PC-3 (cell line): ENCODE data around the gene HNRNPM.

Source experiments
- EZH2phosphoT487 ChIP-seq: fragments of 300-600 bp; sonication (generic); IDR thresholded peaks from 2 replicates; pipeline ENCODE4 v1.6.1; 2018; ENCODE audit warnings: mild to moderate bottlenecking, antibody characterized with exemption, low read length, borderline replicate concordance
- TF ChIP-seq, protein P1 (sequence below): fragments of 300-600 bp; sonication (generic); conservative IDR thresholded peaks from 2 replicates; pipeline ENCODE4 v1.5.1; 2017; ENCODE audit warnings: antibody characterized with exemption, low read depth, mild to moderate bottlenecking, low read length

DNA sequence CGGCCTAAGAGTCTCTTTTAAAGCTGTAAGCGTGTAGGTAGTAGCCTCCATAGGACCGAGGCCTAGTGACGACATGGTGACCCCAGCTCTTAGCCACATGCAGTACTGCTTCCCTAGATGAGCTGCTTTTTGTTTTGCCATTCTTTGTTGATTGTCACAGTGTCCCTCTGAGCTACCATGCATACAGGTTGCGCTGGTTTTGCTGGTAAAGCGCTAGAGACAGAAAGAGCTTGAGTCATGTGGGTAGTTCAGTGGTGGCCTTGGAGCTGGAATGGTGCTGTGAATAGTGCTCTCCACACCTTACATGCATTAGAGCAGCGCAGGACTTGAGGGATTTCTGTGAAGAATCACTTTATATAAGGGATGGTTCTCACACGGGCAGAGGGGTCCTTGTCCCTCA lies 5.1 kb downstream of the HNRNPM start:
- TF ChIP-seq, protein P1, sequence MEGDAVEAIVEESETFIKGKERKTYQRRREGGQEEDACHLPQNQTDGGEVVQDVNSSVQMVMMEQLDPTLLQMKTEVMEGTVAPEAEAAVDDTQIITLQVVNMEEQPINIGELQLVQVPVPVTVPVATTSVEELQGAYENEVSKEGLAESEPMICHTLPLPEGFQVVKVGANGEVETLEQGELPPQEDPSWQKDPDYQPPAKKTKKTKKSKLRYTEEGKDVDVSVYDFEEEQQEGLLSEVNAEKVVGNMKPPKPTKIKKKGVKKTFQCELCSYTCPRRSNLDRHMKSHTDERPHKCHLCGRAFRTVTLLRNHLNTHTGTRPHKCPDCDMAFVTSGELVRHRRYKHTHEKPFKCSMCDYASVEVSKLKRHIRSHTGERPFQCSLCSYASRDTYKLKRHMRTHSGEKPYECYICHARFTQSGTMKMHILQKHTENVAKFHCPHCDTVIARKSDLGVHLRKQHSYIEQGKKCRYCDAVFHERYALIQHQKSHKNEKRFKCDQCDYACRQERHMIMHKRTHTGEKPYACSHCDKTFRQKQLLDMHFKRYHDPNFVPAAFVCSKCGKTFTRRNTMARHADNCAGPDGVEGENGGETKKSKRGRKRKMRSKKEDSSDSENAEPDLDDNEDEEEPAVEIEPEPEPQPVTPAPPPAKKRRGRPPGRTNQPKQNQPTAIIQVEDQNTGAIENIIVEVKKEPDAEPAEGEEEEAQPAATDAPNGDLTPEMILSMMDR = no peak
- TF ChIP-seq EZH2phosphoT487 = no peak
